ENCODE data around the gene LRRN2.

DNA sequence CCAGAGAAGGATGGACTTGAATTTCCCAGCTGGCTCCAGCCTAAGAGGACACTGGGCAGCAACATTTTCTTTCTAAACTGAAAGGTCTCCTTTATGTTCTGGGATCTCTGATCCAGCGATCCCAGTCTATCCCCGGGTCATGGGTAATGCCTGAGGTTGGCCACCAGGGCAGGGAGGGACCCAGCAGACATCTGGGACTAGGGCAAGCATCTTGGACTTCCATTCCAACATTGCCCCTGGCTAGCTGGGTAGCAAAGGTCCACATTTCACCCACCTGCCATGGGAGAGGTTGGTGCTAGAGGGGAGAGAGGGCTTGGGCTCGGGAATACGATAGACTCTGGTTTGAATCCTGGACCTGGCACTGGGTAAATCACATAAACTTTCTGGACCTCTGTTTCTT lies 84.6 kb downstream of the LRRN2 start:
- TF ChIP-seq CTCF (IDR thresholded peaks at IDR 0.05; ENCODE audit: low read length) (no peak), EZH2 (IDR thresholded peaks at IDR 0.05; ENCODE audit: borderline replicate concordance, low read length) (no peak)
